IMR-90 (cell line): ENCODE data around the gene ABCA4. TPM values are rescaled to one million over a fixed set of nuclear protein-coding genes. Genes with fewer than 3 reads are reported as not detected.

Experiments
- ATAC-seq: fragments of 200-7000 bp; cut with Tn5 transposase; 2 replicates; pipeline ENCODE4 v1.9.1; 2020; ENCODE audit warnings: low read depth, mild to moderate bottlenecking, moderate library complexity
- BruUV-seq: library from RNA; stranded (reverse); fragments of 400-500 nt; replicated peaks from 2 replicates; lab custom pipeline; 2021; lab: Mats Ljungman, UMichigan
- CTCF ChIA-PET: fragments of 300-600 bp; formaldehyde crosslinking; extraction: SDS; loops from one replicate; lab custom pipeline; 2021; ENCODE audit warnings: antibody characterized with exemption; lab: Yijun Ruan, JAX
- POLR2A ChIA-PET: fragments of 300-600 bp; sonication (Branson Sonifier 250); formaldehyde crosslinking; loops from one replicate; lab custom pipeline; 2022; ENCODE audit warnings: antibody characterized with exemption; ENCODE audit not compliant: unreplicated experiment; lab: Charles Lee
- DNase-seq: peaks from one replicate; pipeline ENCODE4 v3.0.0; 2013
- H2AFZ ChIP-seq: replicated peaks from 2 replicates; pipeline ENCODE3; 2013; ENCODE audit warnings: low read length, mild to moderate bottlenecking; ENCODE audit not compliant: poor library complexity
- H2AK5ac ChIP-seq: 2 replicates; pipeline ENCODE4 v1.6.1; 2013; ENCODE audit warnings: low read depth, low read length, inconsistent platforms
- H2AK9ac ChIP-seq: replicated peaks from 2 replicates; pipeline ENCODE3; 2013; ENCODE audit warnings: mild to moderate bottlenecking, low read depth, low read length, moderate library complexity; ENCODE audit not compliant: poor library complexity
- H2BK120ac ChIP-seq: 2 replicates; pipeline ENCODE4 v1.6.1; 2013; ENCODE audit warnings: low read depth, low read length, inconsistent platforms
- H2BK15ac ChIP-seq: 3 replicates; pipeline ENCODE4 v1.6.1; 2013; ENCODE audit warnings: low read depth, low read length, inconsistent platforms
- H2BK20ac ChIP-seq: 2 replicates; pipeline ENCODE4 v1.6.1; 2013; ENCODE audit warnings: low read depth, mild to moderate bottlenecking, inconsistent platforms, low read length, moderate library complexity
- H2BK5ac ChIP-seq: 2 replicates; pipeline ENCODE4 v1.6.1; 2013; ENCODE audit warnings: mild to moderate bottlenecking, low read depth, low read length, inconsistent platforms; ENCODE audit not compliant: poor library complexity, severe bottlenecking
- H3K14ac ChIP-seq: replicated peaks from 2 replicates; pipeline ENCODE4 v1.6.1; 2013; ENCODE audit warnings: low read depth, low read length, inconsistent platforms
- H3K18ac ChIP-seq: 2 replicates; pipeline ENCODE4 v1.6.1; 2013; ENCODE audit warnings: low read depth, low read length, control low read depth
- H3K23ac ChIP-seq: 2 replicates; pipeline ENCODE4 v1.6.1; 2013; ENCODE audit warnings: low read depth, low read length, inconsistent platforms
- H3K27ac ChIP-seq: 2 replicates; pipeline ENCODE4 v1.5.1; 2013; ENCODE audit warnings: mild to moderate bottlenecking, control low read depth, low read length; ENCODE audit not compliant: insufficient read depth
- H3K27me3 ChIP-seq: 2 replicates; pipeline ENCODE4 v1.6.1; 2013; ENCODE audit warnings: low read length; ENCODE audit not compliant: control insufficient read depth, insufficient read depth
- H3K36me3 ChIP-seq: 2 replicates; pipeline ENCODE4 v1.6.1; 2013; ENCODE audit warnings: low read length, mixed read lengths; ENCODE audit not compliant: control insufficient read depth, insufficient read depth
- H3K4ac ChIP-seq: 2 replicates; pipeline ENCODE4 v1.6.1; 2013; ENCODE audit warnings: low read depth, low read length, inconsistent platforms
- H3K4me1 ChIP-seq: 2 replicates; pipeline ENCODE4 v1.6.1; 2013; ENCODE audit warnings: low read length, mixed read lengths; ENCODE audit not compliant: control insufficient read depth, insufficient read depth
- H3K4me2 ChIP-seq: 2 replicates; pipeline ENCODE4 v1.6.1; 2013; ENCODE audit warnings: low read depth, mild to moderate bottlenecking, control low read depth, low read length, moderate library complexity
- H3K4me3 ChIP-seq: 2 replicates; pipeline ENCODE4 v1.5.1; 2013; ENCODE audit warnings: low read depth, mild to moderate bottlenecking, control low read depth, low read length, moderate library complexity; ENCODE audit not compliant: insufficient read depth
- H3K56ac ChIP-seq: 2 replicates; pipeline ENCODE4 v1.6.1; 2013; ENCODE audit warnings: low read length, inconsistent platforms; ENCODE audit not compliant: insufficient read depth; ENCODE audit errors: extremely low read depth
- H3K79me1 ChIP-seq, 2 experiments: 2 replicates each; pipeline ENCODE4 v1.6.1; 2013; ENCODE audit warnings: low read length in 2 of 2, inconsistent platforms in 1 of 2, low read depth in 1 of 2
- H3K9ac ChIP-seq: 2 replicates; pipeline ENCODE4 v1.6.1; 2013; ENCODE audit warnings: low read depth, low read length, control low read depth
- H3K9me1 ChIP-seq: 2 replicates; pipeline ENCODE4 v1.6.1; 2013; ENCODE audit warnings: low read length, inconsistent platforms; ENCODE audit not compliant: insufficient read depth
- H3K9me3 ChIP-seq: 2 replicates; pipeline ENCODE4 v1.6.1; 2013; ENCODE audit warnings: low read length; ENCODE audit not compliant: control insufficient read depth, insufficient read depth
- H4K20me1 ChIP-seq: 2 replicates; pipeline ENCODE4 v1.6.1; 2013; ENCODE audit warnings: low read length, inconsistent platforms; ENCODE audit not compliant: insufficient read depth
- H4K5ac ChIP-seq: 2 replicates; pipeline ENCODE4 v1.6.1; 2013; ENCODE audit warnings: mild to moderate bottlenecking, low read depth, low read length, control low read depth
- H4K8ac ChIP-seq, 2 experiments: 2 replicates each; pipeline ENCODE4 v1.6.1; 2013; ENCODE audit warnings: low read depth in 2 of 2, low read length in 2 of 2, control low read depth in 1 of 2, inconsistent platforms in 1 of 2
- H4K91ac ChIP-seq: 2 replicates; pipeline ENCODE4 v1.6.1; 2013; ENCODE audit warnings: low read depth, low read length, inconsistent platforms; ENCODE audit not compliant: insufficient read depth
- CEBPB ChIP-seq: IDR thresholded peaks from 2 replicates; pipeline ENCODE4 v1.6.1; 2012; ENCODE audit warnings: low read depth, low read length, improper control_type of control experiment
- CHD1 ChIP-seq: IDR thresholded peaks from 2 replicates; pipeline ENCODE4 v1.6.1; 2012; ENCODE audit warnings: low read depth, low read length, improper control_type of control experiment
- MAFK ChIP-seq: IDR thresholded peaks from 2 replicates; pipeline ENCODE4 v1.6.1; 2012; ENCODE audit warnings: low read depth, low read length, improper control_type of control experiment
- MAZ ChIP-seq: IDR thresholded peaks from 2 replicates; pipeline ENCODE4 v1.6.1; 2012; ENCODE audit warnings: low read depth, mild to moderate bottlenecking, low read length, improper control_type of control experiment, moderate library complexity, borderline replicate concordance
- POLR2A ChIP-seq: IDR thresholded peaks from 2 replicates; pipeline ENCODE4 v1.6.1; 2012; ENCODE audit warnings: mild to moderate bottlenecking, low read depth, low read length
- RAD21 ChIP-seq: IDR thresholded peaks from 2 replicates; pipeline ENCODE4 v1.6.1; 2012; ENCODE audit warnings: low read length, improper control_type of control experiment
- RCOR1 ChIP-seq: IDR thresholded peaks from 2 replicates; pipeline ENCODE4 v1.6.1; 2012; ENCODE audit warnings: mild to moderate bottlenecking, low read length, improper control_type of control experiment; ENCODE audit not compliant: insufficient replicate concordance
- SMC3 ChIP-seq: fragments of 150-350 bp; IDR thresholded peaks from 2 replicates; pipeline ENCODE4 v1.6.1; 2016; ENCODE audit warnings: low read depth, mild to moderate bottlenecking, antibody characterized with exemption, low read length, moderate library complexity
- WGBS, 2 experiments: methylation state at CpG; one replicate each; pipeline versions ENCODE4 v1.1.5 to v1.1.7; 2013; ENCODE audit warnings: missing lambda C conversion rate in 2 of 2; ENCODE audit not compliant: insufficient read length in 1 of 2; ENCODE audit errors: extremely low coverage in 2 of 2; 5-methylcytosine and 5-hydroxymethylcytosine counted together
- dilution Hi-C: fragments of 300-500 bp; cut with HindIII; formaldehyde crosslinking; loops from one replicate; pipeline ENCODE4 v1.14.3; 2018; ENCODE audit warnings: low sequenced_read_pairs; ENCODE audit not compliant: unreplicated experiment
- in situ Hi-C: fragments of 300-500 bp; cut with MboI; formaldehyde crosslinking; loops from 3 replicates; pipeline ENCODE4 v1.14.3; 2019; ENCODE audit warnings: low sequenced_read_pairs, inconsistent platforms, mixed read lengths
- intact Hi-C: fragments of 100-400 bp; cut with micrococcal nuclease; formaldehyde crosslinking; loops from 2 replicates; pipeline ENCODE4 v1.10.0; 2022
- polyA plus RNA-seq, 3 experiments: library from polyadenylated mRNA; depleted of rRNA; stranded (reverse); fragments of >200 nt; gene quantifications; 2 replicates each; pipeline ENCODE4 v1.2.3, GENCODE V29; 2012; ENCODE audit warnings: low replicate concordance in 1 of 3
- total RNA-seq: library from RNA; depleted of rRNA; stranded (reverse); fragments of >200 nt; gene quantifications from 2 replicates; pipeline ENCODE4 v1.2.3, GENCODE V29; 2012
- TF ChIP-seq, protein P1 (sequence below): fragments of 150-350 bp; IDR thresholded peaks from 2 replicates; pipeline ENCODE4 v1.6.1; 2017; ENCODE audit warnings: mild to moderate bottlenecking, antibody characterized with exemption, low read length, low read depth

ABCA4 gene
- total and polyA plus RNA-seq, 2 of the 4 experiments (the other 2 are of a cell fraction), result under 0.01 to 0.36 TPM

DNA sequence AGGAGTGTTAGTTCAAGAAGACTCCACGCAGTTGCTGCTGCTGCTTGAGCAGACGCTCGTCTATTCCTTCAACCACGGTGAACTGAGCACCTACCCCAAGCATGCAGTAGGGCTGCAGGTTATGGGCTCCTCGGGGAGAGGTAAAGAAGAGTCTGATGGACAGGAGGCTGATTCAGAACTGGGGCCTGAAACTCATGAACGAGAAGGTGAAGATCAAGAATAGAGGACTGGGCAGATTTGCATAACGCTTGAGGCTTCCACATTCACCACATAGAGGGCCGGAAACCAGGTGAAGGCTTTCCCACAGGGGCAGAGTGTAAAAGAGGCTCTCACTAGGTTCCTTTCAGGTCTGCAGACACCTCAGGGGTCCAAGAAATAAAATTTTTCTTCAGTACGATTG lies 9.1 kb downstream of the ABCA4 start:
- BruUV-seq, result no TSS peak
- Histone ChIP-seq H3K23ac (no peak overlapping the region), H3K27me3 (peaks cover 20% of the 10 kb centered on the region), H2AFZ (no peak overlapping the region), H3K9me3 (no peaks in the 10 kb centered on the region), H3K4ac (no peak overlapping the region), H3K14ac (no peak overlapping the region), H3K9me1 (no peaks in the 10 kb centered on the region), H2BK20ac (no peak overlapping the region), H3K4me1 (no peaks in the 10 kb centered on the region), H4K5ac (no peak overlapping the region), H4K20me1 (no peaks in the 10 kb centered on the region), H2BK120ac (no peak overlapping the region), H2BK15ac (no peak overlapping the region), H3K79me1 (no peaks in the 10 kb centered on the region), H3K4me2 (no peak overlapping the region), H2AK5ac (no peak overlapping the region), H3K56ac (no peak overlapping the region), H3K27ac (no peak overlapping the region), H4K91ac (no peak overlapping the region), H2AK9ac (no peak overlapping the region), H3K36me3 (no peaks in the 10 kb centered on the region), H3K9ac (no peak overlapping the region), H3K18ac (no peak overlapping the region), H3K4me3 (no peak overlapping the region), H4K8ac (no peak overlapping the region), H2BK5ac (no peak overlapping the region)
- POLR2A ChIA-PET, result no interaction called here
- dilution Hi-C loops, result no loop called here
- CTCF ChIA-PET, result no interaction called here
- in situ Hi-C loops, result no loop called here
- TF ChIP-seq POLR2A, result no peak
- no peak for TF ChIP-seq CEBPB
- no peak for TF ChIP-seq RAD21
- no peak for TF ChIP-seq SMC3
- TF ChIP-seq, protein P1, sequence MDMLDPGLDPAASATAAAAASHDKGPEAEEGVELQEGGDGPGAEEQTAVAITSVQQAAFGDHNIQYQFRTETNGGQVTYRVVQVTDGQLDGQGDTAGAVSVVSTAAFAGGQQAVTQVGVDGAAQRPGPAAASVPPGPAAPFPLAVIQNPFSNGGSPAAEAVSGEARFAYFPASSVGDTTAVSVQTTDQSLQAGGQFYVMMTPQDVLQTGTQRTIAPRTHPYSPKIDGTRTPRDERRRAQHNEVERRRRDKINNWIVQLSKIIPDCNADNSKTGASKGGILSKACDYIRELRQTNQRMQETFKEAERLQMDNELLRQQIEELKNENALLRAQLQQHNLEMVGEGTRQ, result no peak
- no peak for TF ChIP-seq MAZ
- no peak for TF ChIP-seq MAFK
- no peak for TF ChIP-seq RCOR1
- TF ChIP-seq CHD1, result no peak
- intact Hi-C loops, result no loop called here
- DNase-seq (no peak), ATAC-seq (no peak)
- 81% methylated on average over 3 of the region's 9 CpGs; no CpG with 5 or more reads in 1 of the 2 experiments for WGBS, 2 experiments
